Measurements from ENCODE around the gene TMEM204.

- TF ChIP-seq ZNF8 (CRISPR knock-in tag; IDR thresholded peaks at IDR 0.05): no peak
- TF ChIP-seq ZC3H10 (CRISPR knock-in tag; IDR thresholded peaks at IDR 0.05): no peak
- no peak for TF ChIP-seq CSRNP3 (CRISPR knock-in tag; IDR thresholded peaks at IDR 0.05)
- no peak for TF ChIP-seq ZFP3 (CRISPR knock-in tag; IDR thresholded peaks at IDR 0.05)
- TF ChIP-seq CREB5 (CRISPR knock-in tag; IDR thresholded peaks at IDR 0.05; ENCODE audit: low read depth): no peak
- TF ChIP-seq ZNF565 (CRISPR knock-in tag; conservative IDR thresholded peaks at IDR 0.05; ENCODE audit: low read depth): no peak
- no peak for TF ChIP-seq GLIS3 (CRISPR knock-in tag; IDR thresholded peaks at IDR 0.05)
- no peak for TF ChIP-seq ZNF70 (CRISPR knock-in tag; IDR thresholded peaks at IDR 0.05)
- no peak for TF ChIP-seq RARB (CRISPR knock-in tag; IDR thresholded peaks at IDR 0.05)
- TF ChIP-seq TOX (CRISPR knock-in tag; IDR thresholded peaks at IDR 0.05; ENCODE audit: borderline replicate concordance): no peak
- TF ChIP-seq ISL1 (CRISPR knock-in tag; IDR thresholded peaks at IDR 0.05): no peak
- TF ChIP-seq, protein P1, sequence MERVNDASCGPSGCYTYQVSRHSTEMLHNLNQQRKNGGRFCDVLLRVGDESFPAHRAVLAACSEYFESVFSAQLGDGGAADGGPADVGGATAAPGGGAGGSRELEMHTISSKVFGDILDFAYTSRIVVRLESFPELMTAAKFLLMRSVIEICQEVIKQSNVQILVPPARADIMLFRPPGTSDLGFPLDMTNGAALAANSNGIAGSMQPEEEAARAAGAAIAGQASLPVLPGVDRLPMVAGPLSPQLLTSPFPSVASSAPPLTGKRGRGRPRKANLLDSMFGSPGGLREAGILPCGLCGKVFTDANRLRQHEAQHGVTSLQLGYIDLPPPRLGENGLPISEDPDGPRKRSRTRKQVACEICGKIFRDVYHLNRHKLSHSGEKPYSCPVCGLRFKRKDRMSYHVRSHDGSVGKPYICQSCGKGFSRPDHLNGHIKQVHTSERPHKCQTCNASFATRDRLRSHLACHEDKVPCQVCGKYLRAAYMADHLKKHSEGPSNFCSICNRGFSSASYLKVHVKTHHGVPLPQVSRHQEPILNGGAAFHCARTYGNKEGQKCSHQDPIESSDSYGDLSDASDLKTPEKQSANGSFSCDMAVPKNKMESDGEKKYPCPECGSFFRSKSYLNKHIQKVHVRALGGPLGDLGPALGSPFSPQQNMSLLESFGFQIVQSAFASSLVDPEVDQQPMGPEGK (CRISPR knock-in tag; IDR thresholded peaks at IDR 0.05; ENCODE audit: borderline replicate concordance): no peak
- TF ChIP-seq BACH2 (CRISPR knock-in tag; IDR thresholded peaks at IDR 0.05; ENCODE audit: borderline replicate concordance): no peak
Measured at GRCh38 chr16:1494129-1494640, 39.3 kb upstream of the TMEM204 start.
